ENCODE measurements around the gene EXD3.

DNA sequence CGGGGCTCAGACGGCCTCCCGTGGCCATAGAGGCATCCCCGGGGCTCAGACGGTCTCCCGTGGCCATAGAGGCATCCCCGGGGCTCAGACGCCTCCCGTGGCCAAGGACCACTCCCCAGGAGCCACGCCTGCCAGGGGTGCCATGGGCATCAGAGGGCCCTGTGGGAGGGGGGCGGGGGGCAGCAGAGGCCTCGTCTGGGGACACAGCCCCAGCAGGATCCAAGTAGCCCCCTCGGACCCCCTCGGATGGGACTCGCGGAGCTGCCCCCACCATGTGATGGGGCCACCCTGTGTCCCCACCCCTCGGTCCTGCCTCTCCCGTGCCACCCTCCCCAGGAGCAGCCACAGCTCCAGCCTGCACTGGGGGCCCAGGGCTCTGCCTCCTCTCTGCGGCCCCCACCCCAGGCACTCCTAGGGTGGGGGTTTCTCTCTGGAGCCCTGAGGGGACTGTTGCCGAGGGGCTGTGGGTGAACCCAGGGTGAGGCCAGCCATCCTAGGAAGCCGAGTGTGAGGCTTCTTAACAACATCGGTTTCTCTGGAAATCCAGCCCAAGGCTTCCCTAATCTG, 15.7 kb upstream of the EXD3 start:
- TF ChIP-seq, protein P1, sequence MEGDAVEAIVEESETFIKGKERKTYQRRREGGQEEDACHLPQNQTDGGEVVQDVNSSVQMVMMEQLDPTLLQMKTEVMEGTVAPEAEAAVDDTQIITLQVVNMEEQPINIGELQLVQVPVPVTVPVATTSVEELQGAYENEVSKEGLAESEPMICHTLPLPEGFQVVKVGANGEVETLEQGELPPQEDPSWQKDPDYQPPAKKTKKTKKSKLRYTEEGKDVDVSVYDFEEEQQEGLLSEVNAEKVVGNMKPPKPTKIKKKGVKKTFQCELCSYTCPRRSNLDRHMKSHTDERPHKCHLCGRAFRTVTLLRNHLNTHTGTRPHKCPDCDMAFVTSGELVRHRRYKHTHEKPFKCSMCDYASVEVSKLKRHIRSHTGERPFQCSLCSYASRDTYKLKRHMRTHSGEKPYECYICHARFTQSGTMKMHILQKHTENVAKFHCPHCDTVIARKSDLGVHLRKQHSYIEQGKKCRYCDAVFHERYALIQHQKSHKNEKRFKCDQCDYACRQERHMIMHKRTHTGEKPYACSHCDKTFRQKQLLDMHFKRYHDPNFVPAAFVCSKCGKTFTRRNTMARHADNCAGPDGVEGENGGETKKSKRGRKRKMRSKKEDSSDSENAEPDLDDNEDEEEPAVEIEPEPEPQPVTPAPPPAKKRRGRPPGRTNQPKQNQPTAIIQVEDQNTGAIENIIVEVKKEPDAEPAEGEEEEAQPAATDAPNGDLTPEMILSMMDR (IDR thresholded peaks at IDR 0.05): no peak
- TF ChIP-seq RAD21 (IDR thresholded peaks at IDR 0.05; ENCODE audit: low read length) (no peak), FOSL2 (IDR thresholded peaks at IDR 0.05; ENCODE audit: borderline replicate concordance, low read depth) (no peak), JUND (IDR thresholded peaks at IDR 0.05) (no peak), MXI1 (IDR thresholded peaks at IDR 0.05; ENCODE audit: low read depth, low read length) (no peak), RCOR1 (IDR thresholded peaks at IDR 0.05; ENCODE audit: low read length) (no peak), FOXM1 (IDR thresholded peaks at IDR 0.05; ENCODE audit: low read depth) (no peak), TAF1 (IDR thresholded peaks at IDR 0.05; ENCODE audit: borderline replicate concordance, low read depth, low read length) (no peak), POLR2AphosphoS5 (IDR thresholded peaks at IDR 0.05; ENCODE audit: low read depth, low read length) (no peak)
- TF ChIP-seq, protein P2, sequence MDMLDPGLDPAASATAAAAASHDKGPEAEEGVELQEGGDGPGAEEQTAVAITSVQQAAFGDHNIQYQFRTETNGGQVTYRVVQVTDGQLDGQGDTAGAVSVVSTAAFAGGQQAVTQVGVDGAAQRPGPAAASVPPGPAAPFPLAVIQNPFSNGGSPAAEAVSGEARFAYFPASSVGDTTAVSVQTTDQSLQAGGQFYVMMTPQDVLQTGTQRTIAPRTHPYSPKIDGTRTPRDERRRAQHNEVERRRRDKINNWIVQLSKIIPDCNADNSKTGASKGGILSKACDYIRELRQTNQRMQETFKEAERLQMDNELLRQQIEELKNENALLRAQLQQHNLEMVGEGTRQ (IDR thresholded peaks at IDR 0.05; ENCODE audit: borderline replicate concordance, low read depth, low read length): no peak
- TF ChIP-seq, protein P3, sequence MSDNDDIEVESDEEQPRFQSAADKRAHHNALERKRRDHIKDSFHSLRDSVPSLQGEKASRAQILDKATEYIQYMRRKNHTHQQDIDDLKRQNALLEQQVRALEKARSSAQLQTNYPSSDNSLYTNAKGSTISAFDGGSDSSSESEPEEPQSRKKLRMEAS (IDR thresholded peaks at IDR 0.05; ENCODE audit: low read depth): no peak
- TF ChIP-seq, protein P4, sequence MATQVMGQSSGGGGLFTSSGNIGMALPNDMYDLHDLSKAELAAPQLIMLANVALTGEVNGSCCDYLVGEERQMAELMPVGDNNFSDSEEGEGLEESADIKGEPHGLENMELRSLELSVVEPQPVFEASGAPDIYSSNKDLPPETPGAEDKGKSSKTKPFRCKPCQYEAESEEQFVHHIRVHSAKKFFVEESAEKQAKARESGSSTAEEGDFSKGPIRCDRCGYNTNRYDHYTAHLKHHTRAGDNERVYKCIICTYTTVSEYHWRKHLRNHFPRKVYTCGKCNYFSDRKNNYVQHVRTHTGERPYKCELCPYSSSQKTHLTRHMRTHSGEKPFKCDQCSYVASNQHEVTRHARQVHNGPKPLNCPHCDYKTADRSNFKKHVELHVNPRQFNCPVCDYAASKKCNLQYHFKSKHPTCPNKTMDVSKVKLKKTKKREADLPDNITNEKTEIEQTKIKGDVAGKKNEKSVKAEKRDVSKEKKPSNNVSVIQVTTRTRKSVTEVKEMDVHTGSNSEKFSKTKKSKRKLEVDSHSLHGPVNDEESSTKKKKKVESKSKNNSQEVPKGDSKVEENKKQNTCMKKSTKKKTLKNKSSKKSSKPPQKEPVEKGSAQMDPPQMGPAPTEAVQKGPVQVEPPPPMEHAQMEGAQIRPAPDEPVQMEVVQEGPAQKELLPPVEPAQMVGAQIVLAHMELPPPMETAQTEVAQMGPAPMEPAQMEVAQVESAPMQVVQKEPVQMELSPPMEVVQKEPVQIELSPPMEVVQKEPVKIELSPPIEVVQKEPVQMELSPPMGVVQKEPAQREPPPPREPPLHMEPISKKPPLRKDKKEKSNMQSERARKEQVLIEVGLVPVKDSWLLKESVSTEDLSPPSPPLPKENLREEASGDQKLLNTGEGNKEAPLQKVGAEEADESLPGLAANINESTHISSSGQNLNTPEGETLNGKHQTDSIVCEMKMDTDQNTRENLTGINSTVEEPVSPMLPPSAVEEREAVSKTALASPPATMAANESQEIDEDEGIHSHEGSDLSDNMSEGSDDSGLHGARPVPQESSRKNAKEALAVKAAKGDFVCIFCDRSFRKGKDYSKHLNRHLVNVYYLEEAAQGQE (IDR thresholded peaks at IDR 0.05; ENCODE audit: low read depth, low read length): no peak

All from SK-N-SH (cell line).